Measurements from ENCODE around the gene SLC46A3. TPM values are rescaled to one million over a fixed set of nuclear protein-coding genes. Genes with fewer than 3 reads are reported as not detected.

SLC46A3 gene
- total RNA-seq, 2 donors from 2014 or later = 8.2 to 16.8 TPM

- TF ChIP-seq CTCF (IDR thresholded peaks at IDR 0.05) = peak in 2 of 4 experiments; percentile 15 to 31
- no peak for TF ChIP-seq POLR2AphosphoS5 (IDR thresholded peaks at IDR 0.05)
- no peak for TF ChIP-seq POLR2A (IDR thresholded peaks at IDR 0.05)
Measured at GRCh38 chr13:28679628-28680027, 39.1 kb downstream of the SLC46A3 start.

GRCh38 chr13:28678809-28679208 lies 40.0 kb downstream of the SLC46A3 start:
- TF ChIP-seq POLR2AphosphoS5 (IDR thresholded peaks at IDR 0.05) (no peak), CTCF (IDR thresholded peaks at IDR 0.05) (no peak), POLR2A (IDR thresholded peaks at IDR 0.05) (no peak)

More at GRCh38 chr13:28679628-28680027, 39.1 kb downstream of the SLC46A3 start:
- Histone ChIP-seq H3K27ac (no peak overlapping the region), H3K36me3 (peaks cover 0 to 3% of the 10 kb centered on the region in 2 donors), H3K9me3 (no peaks in the 10 kb centered on the region), H3K27me3 (replicated peaks; ENCODE audit: insufficient read depth) (no peaks in the 10 kb centered on the region), H3K4me1 (replicated peaks) (no peaks in the 10 kb centered on the region), H3K4me3 (no peak overlapping the region)
- intact Hi-C loops (cut with DNase I) = loop anchor here (10.0 kb wide), 1 partner anchor 115 kb away; no protein-coding TSS in a partner anchor
- WGBS = 79% methylated on average over 1 of the region's 1 CpG
- DNase-seq (ENCODE audit: low spot score) = no peak

GRCh38 chr13:28671126-28671792 lies 47.5 kb downstream of the SLC46A3 start:
- no peak for DNase-seq (ENCODE audit: low spot score)
- no peak overlapping the region for H3K27ac ChIP-seq
- TF ChIP-seq CTCF (IDR thresholded peaks at IDR 0.05) (no peak), POLR2AphosphoS5 (IDR thresholded peaks at IDR 0.05) (no peak), POLR2A (IDR thresholded peaks at IDR 0.05) (no peak)
- peaks cover 8 to 15% of the 10 kb centered on the region in 2 donors for H3K36me3 ChIP-seq
- no peaks in the 10 kb centered on the region for H3K9me3 ChIP-seq
- intact Hi-C loops (cut with DNase I) = no loop called here
- no peak overlapping the region for H3K4me3 ChIP-seq
- H3K27me3 ChIP-seq (replicated peaks; ENCODE audit: insufficient read depth) = no peaks in the 10 kb centered on the region
- no peaks in the 10 kb centered on the region for H3K4me1 ChIP-seq (replicated peaks)

More at GRCh38 chr13:28678809-28679208, 40.0 kb downstream of the SLC46A3 start:
- intact Hi-C loops (cut with DNase I) = no loop called here
- no peaks in the 10 kb centered on the region for H3K4me1 ChIP-seq (replicated peaks)
- no peak for DNase-seq (ENCODE audit: low spot score)
- H3K36me3 ChIP-seq = peaks cover 1 to 3% of the 10 kb centered on the region in 2 donors
- H3K27me3 ChIP-seq (replicated peaks; ENCODE audit: insufficient read depth) = no peaks in the 10 kb centered on the region
- H3K4me3 ChIP-seq = no peak overlapping the region
- H3K27ac ChIP-seq = no peak overlapping the region
- H3K9me3 ChIP-seq = no peaks in the 10 kb centered on the region
- 80% methylated on average over 1 of the region's 1 CpG for WGBS

GRCh38 chr13:28666897-28667488 lies 51.8 kb downstream of the SLC46A3 start:
- no peaks in the 10 kb centered on the region for H3K4me1 ChIP-seq (replicated peaks)
- peaks cover 8 to 11% of the 10 kb centered on the region in 2 donors for H3K36me3 ChIP-seq
- WGBS = 94% methylated on average over 9 of the region's 9 CpGs

More at GRCh38 chr13:28666897-28667488, 51.8 kb downstream of the SLC46A3 start:
- TF ChIP-seq CTCF (IDR thresholded peaks at IDR 0.05) = no peak
- TF ChIP-seq POLR2AphosphoS5 (IDR thresholded peaks at IDR 0.05) = no peak
- TF ChIP-seq POLR2A (IDR thresholded peaks at IDR 0.05) = no peak
- Histone ChIP-seq H3K9me3 (no peaks in the 10 kb centered on the region), H3K27ac (no peak overlapping the region), H3K27me3 (replicated peaks; ENCODE audit: insufficient read depth) (no peaks in the 10 kb centered on the region), H3K4me3 (no peak overlapping the region)
- intact Hi-C loops (cut with DNase I) = no loop called here
- DNase-seq (ENCODE audit: low spot score) = no peak
